GM21390 (cell line): Measurements from ENCODE around the gene NPM3.

Experiments used
- ATAC-seq: cut with Tn5 transposase; IDR thresholded peaks from one replicate; pipeline ENCODE4 v1.9.1; 2021; ENCODE audit not compliant: unreplicated experiment

NPM3 gene, protein sequence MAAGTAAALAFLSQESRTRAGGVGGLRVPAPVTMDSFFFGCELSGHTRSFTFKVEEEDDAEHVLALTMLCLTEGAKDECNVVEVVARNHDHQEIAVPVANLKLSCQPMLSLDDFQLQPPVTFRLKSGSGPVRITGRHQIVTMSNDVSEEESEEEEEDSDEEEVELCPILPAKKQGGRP

DNA sequence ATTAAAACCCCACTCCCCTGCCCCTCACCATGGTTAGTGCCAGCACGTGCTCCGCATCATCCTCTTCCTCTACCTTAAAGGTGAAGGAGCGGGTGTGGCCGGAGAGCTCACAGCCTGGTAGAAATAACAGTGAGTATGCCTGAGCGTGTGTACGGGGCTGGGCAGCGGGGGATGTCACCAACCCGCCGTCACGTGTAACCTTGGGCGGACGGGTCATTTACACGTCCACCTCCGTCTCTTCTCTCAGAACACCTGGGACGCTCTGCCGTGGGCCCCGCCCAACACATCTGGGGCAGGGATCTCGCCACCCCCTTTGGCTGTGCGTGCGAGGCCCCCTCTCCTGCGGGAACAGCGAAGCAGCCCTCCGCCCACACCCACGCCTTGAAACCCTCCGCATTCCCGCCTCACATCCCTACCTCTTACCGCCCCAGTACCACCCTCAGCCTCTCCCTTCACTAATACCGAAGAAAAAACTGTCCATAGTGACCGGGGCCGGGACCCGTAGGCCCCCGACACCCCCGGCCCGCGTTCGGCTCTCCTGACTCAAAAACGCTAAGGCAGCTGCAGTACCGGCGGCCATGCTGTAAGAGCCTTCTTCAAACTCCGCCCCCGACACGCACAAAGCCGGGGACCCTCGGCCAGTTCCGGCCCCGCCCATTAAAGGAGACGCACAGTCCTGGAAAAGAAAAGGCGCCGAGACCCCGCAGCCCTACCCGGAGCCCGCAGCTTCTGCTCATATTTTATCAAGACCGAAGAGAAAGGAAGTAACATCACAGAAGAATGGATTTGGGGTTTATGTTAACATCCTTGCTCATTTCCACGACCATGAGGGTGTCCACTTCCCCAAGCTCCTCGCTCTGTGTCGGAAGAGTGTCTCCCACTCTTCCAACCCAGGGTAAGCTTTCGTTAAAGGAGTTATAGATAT, at the start of gene NPM3:
Gene NPM3, minus strand, starts transcription at position 636 of the 925 bp plus-strand sequence. Its CDS starts 56 bp downstream, at position 580.
- ATAC-seq, result peak; percentile 56

DNA sequence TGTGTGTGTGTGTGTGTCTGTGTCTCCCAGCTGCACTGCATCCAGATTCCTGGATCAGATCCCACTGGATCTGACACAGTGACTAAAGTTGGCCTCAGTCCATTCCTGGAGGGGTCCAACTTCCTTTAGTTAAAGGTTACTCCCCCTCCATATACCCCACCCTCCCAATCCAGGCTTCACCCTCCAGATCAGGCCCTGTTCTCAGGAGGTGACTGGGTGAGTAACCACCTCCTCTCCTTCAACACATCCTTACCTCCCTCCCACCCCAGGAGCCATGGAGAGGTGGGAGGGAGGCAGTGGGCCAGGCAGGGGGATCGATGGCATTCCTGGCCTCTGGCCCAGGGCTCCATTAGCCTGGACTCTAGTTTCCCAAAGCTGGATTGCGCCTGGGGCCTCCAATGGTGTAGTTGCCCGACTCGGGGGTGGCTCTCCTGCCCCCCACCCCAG, 49.1 kb upstream of the NPM3 start:
- ATAC-seq, result no peak

DNA sequence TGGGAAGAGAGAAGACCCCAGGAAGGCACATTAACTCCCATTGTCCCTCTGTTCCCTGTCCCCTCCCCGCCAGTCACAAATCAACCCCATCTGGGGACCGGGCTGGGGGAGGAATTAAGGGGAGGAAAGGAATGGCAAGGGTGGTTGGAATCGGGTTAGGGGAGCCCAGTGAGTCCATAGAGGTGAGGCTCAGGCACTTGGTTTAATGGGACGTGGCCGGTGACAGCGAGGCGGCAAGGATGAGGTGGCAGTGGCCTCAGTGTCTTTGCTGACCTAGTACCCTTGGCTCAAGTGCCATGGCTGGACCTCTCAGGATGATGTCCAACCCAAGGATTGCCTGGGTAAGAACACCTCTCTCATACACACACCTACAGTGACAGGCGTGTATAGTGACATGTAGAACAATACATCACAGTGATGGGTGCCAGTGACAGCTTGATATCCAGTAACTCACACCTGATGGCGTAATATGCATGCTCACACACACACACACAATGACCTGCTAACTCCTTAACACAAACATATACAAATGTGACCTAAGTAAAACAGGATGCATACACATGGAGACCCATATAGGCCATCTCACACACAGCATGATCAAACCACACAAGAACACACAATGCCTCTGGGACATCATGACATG, 48.0 kb upstream of the NPM3 start:
- no peak for ATAC-seq

DNA sequence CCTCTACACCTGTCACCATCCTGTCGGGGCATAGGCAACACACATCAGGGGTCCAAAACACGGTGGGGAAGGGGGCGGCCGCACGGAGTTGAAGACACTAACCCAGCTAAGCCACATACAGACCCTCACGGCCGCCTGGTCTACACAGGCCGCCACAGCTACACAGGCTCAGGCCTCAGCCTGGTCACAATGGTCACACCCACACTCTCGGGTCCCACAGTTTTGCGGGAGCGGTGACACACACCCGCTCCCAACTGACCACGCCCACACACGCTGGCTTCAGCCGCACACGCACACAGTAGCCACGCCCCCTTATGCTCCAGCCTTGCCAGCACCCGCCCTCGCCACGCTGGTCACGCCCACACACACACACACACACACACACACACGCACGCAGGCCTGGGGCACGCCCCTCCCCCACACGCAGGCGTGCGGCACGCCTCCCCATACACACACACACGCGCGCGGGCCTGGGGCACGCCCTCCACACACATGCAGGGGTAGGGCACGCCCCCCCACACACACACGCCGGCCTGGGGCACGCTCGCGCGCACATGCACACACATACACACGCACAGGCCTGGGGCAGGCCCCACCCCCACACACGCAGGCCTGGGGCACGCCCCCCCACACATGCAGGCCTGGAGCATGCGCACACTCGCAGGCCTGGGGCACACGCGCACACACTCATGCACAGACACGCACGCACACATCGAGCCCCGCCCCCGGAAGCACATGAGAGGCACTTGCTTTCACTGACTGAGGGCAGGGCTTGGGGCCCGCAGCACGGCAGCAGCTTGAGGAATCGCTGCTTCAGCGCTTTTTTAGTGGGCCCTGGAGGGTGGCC, 47.3 kb upstream of the NPM3 start:
- peak; percentile 56 for ATAC-seq

DNA sequence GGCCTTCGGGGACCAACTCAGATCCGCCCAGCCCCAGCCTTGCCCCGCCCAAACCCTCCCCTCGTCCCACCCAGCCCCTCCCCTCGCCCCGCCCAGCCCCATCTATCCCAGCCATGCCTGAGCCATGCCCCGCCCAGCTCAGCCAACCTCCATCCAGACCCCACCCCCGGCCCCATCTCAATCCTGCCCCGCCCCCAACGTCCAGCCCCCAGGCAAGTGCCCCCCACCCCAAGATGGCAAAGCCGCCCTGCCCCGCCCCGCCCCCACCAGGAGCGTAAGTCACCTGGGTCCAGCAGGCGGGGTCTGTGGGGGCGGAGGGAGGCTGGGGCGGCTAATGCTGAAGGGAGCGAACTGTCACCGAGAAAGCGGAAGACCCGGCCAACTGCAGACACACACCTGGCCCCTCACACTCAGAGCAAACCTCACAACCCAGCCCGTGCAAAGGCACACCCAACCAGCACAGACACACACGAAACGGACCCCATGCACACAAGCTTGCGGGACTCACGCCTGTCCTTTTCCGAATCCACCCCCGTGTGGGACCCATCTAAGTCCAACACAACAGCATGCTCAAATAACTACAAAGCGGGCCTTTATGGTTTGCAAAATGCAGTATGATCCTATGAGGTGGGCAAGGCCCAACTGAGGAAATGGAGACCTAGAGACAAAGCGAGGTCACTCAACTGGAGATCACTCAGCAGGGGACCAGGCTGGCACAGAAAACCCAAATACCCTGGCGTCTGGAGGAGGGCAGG, 46.5 kb upstream of the NPM3 start:
- peak; percentile 6 for ATAC-seq

DNA sequence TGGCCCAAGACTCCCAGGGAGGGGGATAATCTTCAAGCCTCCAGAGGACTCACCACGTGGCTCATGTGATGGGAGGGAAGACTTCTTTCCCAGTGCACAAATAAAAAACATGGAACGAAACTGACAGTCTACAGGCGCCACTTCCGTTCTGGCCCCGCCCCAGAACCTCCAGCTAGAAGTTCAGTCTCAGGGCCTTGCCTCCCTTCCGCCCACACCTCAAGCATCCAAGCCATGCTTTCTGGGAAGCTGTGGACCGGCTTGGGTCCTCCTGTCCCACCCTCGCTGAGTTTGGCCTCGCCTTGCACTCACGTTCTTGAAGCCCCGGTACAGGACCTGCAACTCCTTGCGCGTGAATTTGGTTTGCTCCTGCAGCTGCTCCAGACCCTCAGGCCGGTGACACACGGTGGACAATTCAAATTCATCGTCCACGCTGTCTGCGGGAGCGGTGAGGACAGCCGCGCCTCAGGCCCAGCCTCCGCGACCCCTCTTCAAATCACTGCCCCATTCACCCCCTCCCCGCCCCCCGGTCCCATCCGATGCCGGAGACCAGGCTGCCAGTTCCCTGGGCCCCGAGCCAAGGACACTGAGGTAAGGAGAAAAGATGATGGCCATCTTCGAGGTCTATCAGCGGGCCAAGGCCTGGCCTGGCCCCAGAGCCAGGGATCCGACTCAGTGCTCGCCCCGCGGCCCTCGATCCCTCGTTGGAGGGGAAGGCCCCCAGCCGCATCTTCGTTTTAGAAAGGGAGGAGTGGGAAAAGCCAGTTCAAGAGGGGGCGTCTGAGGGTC, 45.7 kb upstream of the NPM3 start:
- no peak for ATAC-seq

DNA sequence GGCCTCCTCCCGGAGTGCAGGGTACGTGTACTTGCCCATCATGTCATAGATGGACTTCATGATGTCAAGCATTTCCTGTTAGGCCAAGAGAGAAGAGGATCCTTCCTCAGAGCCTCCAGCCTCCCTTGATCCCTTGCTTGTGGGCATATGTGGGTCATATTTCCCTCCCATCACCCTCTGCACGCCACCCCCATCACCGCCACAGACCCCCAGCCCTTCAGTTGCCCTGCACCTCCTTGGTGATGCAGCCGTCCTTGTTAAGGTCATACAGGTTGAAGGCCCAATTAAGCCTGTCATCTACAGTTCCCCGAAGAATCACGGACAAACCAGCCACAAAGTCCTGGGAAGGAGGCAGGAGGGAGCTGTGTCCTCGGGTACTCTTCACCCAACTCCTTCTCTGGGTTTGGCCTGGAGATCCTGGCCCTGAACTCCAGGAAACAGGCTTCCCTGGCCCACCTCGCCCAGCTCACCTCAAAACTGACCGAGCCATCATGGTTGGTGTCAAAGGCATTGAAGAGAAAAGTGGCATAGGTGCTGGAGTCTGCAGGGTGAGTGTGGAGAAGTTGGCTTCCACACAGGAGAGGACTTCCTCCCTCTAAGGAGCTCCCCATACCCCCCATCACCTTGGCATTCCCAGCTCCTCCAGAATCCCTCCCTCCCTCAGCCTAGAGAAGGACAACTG, 44.8 kb upstream of the NPM3 start:
- ATAC-seq, result no peak

DNA sequence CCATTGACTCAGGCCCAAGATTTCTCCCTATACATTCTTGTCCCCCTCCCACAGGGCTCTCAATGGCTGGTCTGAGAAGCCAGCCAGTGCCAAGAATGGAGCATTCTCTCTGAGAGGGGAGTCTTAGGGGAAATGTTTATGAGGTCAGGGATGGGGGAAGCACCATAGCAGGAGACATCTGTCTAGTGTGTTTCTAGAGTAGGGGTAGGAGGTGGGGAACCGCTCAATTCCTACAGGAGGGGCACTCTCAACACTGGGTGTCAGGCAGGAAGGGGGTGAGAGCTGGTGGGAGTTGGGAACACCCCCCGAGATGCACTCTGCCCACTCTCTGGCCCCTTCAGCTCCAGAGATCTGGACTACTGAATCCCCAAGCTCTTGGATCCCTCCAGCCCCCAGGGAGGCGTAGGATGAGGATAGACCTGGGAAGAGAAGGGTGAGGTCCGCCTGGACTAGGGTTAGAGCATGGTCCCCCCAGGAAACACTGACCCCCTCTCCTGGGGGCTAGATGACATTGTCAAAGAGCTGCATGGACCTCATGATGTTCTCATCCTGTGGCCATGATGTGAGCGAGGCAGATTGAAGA, 43.7 kb upstream of the NPM3 start:
- ATAC-seq, result no peak

DNA sequence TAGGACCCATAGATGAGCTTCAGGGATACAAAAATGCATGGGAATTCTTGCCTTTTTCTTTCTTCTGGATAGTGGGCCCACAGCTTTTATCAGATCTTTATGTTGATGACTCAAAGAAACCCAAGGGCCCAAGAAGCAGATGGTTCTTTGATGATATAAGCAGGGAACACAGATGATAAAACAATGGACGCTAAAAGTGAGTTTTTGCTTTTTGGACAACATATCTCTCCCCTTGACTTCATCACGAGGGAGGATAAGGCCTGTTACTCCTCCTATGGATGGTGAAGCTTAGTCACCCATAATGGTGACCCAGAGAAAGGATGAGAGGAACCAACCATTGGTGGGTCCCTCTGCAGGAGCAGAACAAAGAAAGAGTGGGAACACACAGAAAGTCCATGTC, 41.5 kb upstream of the NPM3 start:
- ATAC-seq, result no peak

GRCh38 chr10:101818872-101819633, 35.8 kb upstream of the NPM3 start:
- ATAC-seq, result peak; percentile 28

DNA sequence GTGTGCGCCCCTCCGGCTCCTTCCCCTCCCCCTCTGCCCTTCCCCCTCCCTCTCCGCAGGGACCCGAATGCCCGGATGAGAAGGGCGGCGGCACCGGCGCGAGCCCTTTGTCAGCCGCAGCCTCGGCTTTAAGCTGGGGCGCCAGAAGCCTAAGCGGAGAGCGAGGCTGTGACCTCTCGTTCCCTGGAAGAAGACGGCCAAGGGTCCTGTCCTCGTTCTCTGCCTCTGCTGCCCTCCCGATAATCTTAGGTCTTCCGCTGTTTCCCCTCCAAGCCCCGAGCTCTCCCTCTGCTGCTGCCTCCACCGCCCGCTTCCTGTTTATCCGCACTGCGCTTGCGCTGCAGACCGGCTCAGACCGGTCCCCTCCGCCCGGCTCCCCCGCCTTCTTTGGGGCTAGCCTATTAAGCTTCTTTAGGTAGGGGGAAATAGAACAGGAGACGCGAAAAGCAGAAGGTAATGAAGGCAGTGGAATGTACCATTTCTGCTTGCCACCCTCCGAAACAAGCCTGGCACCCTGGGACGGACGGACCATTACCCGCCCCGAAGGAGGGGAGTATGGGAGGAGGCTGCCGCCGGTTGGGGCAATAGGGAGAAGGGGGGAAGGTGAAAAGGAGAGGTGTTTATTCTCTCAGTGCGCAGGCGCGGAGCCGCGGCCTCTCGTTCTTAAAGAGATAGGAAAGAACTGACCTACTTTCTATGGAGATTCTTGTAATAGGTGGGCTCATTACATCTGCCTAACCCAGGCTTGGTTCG, 35.0 kb upstream of the NPM3 start, which contains the start of gene OGA:
Gene OGA, minus strand, starts transcription at position 326 of the 753 bp plus-strand sequence. CDS start 422 bp downstream, outside the sequence.
- ATAC-seq, result peak; percentile 80

DNA sequence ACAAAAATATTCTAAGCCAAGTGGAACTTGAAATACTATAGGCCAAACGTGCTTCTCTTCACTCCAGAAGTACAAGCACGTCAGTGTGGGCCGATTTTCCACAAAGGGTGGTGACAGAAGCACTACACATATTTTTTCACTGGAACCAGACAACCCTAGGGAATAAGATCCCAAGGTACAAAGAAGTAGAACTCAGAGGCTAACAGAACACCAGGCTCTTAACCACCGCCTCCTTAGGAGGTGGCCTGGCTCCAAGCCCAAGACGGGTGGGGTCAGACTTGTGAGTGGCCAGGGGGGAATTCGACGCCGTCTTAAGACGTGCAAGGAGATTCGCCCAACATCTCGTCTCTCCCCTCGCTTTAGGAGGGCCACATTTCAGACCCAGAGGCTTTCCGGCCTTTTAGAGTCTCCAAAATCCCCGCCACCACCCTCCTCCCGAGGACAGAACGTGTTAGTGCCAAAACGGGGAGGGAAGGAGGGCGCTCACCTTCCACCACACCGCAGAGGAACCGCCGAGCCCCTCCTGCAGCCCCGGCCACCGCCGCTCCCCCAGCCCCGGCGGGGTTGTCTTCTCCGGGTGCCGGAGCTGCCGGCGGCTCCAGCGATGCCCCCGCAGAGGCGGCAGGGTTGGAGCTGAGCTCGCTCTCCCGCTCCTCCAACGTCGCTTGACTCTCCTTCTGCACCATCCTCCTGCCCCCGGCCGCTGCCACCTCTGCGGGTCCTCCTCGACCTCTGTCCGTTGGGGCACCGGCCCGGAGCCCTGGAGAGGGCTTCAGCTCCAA, 34.3 kb upstream of the NPM3 start:
- ATAC-seq, result no peak

DNA sequence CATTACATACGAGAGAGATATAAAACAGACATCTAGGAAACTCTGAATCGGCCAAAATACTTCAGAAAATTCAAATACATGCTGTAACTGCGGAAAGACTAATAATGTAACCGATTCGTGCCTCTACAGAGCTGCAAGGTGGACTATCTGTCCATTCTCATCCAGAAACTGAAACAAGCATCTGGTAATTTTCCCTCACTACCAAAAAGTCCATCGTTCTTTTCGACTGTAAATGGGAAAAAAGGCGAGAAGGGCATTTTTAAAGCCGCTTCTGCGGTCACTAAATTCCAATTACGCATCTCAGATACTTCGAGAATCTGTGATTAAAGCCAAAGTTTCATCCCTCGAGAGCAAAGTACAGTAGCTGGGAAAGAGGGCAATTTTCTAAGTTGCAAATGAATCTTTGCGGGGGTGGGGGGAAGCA, 33.7 kb upstream of the NPM3 start:
- ATAC-seq, result no peak

DNA sequence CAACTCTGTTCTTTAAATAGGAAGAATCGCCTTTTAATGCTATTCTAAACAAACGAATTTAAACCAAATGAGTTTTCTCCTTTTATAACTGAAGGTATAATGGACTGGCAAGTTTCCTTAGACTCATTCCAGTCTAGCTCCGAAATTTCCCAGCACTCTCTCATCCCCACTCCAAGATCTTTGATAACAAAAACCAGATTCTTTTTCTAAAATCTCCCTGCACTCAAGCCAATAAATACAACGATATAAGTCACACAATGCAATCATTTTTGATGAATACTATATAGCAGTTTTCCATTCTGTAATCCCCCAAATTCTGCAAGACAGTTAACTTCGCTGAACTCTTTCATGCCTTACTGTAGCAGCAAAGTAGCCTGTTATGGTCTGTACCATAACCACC, 33.1 kb upstream of the NPM3 start:
- ATAC-seq, result no peak

DNA sequence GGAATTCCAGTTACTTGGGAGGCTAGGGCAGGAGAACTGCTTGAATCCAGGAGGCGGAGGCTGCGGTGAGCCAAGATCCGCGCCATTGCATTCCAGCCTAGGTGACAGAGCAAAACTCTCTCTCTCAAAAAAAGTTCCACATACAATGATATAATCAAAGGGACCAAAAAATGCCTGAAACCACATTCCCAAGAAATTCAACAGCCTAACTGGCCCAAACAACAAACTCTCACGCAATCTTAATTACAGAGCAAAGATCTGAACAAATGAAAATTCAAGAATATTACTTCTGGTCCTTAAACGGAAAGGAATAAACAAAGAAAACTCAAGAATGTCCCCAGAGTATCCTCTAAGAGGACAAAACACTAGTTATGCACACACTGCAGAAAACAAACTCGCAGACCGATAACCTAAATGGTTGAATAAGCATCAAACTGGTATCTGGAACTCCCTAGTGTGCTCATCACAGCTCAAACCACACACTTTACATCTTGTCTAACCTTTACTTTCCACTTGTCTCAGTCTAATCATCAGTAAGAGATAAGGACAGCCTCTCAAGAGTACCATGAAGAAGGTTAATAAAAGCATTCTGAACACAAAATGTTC, 31.3 kb upstream of the NPM3 start:
- no peak for ATAC-seq

GRCh38 chr10:101812606-101813005, 29.4 kb upstream of the NPM3 start:
- no peak for ATAC-seq
